Kidney epithelial cell (primary cell): Measurements from ENCODE around the gene PIK3CB. TPM values are rescaled to one million over a fixed set of nuclear protein-coding genes. Genes with fewer than 3 reads are reported as not detected.

Experiments used
- DNase-seq: peaks from one replicate; pipeline ENCODE4 v3.0.0-alpha.2; 2010; ENCODE audit warnings: low read depth
- H3K27me3 ChIP-seq: 2 replicates; pipeline ENCODE4 v1.6.0; 2011; ENCODE audit warnings: low read length; ENCODE audit not compliant: control insufficient read depth, insufficient read depth
- H3K36me3 ChIP-seq: 2 replicates; pipeline ENCODE4 v1.5.1; 2011; ENCODE audit warnings: low read length; ENCODE audit not compliant: control insufficient read depth, insufficient read depth
- H3K4me3 ChIP-seq: 2 replicates; pipeline ENCODE4 v1.5.1; 2011; ENCODE audit warnings: low read depth, mild to moderate bottlenecking, control low read depth, low read length
- total RNA-seq: library from RNA; depleted of rRNA; stranded (reverse); fragments of >200 nt; gene quantifications from 2 replicates; pipeline ENCODE4 v1.2.3, GENCODE V29; 2015
- TF ChIP-seq, protein P1 (sequence below): IDR thresholded peaks from 2 replicates; pipeline ENCODE4 v1.5.1; 2011; ENCODE audit warnings: mild to moderate bottlenecking, moderate library complexity, low read length, control low read depth, inconsistent platforms; ENCODE audit not compliant: insufficient read depth, poor library complexity, severe bottlenecking

Gene PIK3CB
- total RNA-seq, 1 donor from 2014 or later, result 14.5 TPM

DNA sequence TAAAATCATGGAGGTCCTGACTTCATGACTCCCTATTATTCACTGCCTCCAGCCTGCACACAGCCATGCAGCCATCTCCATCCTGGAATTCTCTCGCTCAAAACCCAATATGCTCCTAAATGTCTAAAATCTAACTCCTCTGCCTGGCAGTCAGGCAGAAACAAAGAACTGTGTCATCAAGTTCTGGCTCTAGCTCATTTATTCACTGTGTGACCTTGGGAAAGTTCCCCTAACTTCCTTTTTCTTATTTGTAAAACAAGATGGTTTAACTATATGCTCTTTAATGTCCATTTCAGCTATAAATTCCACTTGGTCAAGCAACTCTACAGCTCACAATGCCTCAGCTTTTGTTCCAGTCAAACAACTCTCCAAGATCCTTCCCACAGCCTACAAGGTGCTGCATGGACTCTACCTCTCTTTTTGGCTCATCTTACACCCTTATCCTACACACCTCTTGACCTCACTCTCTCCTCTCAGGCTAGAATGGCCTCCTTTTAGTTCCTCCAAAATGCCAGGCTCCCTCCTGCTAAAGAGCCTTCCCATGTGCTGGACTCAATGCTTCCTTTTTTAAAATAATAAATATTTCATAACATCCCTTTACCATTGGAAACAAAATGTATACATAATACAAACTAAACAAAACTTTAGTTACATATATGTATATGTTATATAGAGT, 16.4 kb downstream of the PIK3CB start:
- Histone ChIP-seq H3K36me3 (no peaks in the 10 kb centered on the region), H3K27me3 (no peaks in the 10 kb centered on the region), H3K4me3 (no peak overlapping the region)
- no peak for DNase-seq
- TF ChIP-seq, protein P1, sequence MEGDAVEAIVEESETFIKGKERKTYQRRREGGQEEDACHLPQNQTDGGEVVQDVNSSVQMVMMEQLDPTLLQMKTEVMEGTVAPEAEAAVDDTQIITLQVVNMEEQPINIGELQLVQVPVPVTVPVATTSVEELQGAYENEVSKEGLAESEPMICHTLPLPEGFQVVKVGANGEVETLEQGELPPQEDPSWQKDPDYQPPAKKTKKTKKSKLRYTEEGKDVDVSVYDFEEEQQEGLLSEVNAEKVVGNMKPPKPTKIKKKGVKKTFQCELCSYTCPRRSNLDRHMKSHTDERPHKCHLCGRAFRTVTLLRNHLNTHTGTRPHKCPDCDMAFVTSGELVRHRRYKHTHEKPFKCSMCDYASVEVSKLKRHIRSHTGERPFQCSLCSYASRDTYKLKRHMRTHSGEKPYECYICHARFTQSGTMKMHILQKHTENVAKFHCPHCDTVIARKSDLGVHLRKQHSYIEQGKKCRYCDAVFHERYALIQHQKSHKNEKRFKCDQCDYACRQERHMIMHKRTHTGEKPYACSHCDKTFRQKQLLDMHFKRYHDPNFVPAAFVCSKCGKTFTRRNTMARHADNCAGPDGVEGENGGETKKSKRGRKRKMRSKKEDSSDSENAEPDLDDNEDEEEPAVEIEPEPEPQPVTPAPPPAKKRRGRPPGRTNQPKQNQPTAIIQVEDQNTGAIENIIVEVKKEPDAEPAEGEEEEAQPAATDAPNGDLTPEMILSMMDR, result no peak

DNA sequence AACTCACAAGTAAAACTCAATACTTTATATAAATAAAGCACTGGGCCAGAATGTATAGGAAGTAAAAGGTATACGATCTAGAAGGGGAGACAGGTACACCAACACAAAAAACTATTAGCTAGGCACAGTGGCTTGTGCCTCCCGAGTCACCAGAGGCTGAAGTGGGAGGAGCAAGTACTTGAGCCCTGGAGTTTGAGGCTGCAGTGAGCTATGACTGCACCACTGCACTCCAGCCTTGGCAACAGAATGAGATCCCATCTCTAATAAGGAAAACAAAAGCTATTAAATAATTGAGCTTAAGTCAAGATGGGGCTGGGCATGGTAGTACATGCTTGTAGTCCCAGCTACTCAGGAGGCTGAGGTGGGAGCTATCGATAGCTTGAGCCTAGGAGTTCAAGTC, 17.0 kb downstream of the PIK3CB start:
- Histone ChIP-seq H3K36me3 (no peaks in the 10 kb centered on the region), H3K4me3 (no peak overlapping the region), H3K27me3 (no peaks in the 10 kb centered on the region)
- TF ChIP-seq, protein P1, result no peak
- DNase-seq, result no peak

DNA sequence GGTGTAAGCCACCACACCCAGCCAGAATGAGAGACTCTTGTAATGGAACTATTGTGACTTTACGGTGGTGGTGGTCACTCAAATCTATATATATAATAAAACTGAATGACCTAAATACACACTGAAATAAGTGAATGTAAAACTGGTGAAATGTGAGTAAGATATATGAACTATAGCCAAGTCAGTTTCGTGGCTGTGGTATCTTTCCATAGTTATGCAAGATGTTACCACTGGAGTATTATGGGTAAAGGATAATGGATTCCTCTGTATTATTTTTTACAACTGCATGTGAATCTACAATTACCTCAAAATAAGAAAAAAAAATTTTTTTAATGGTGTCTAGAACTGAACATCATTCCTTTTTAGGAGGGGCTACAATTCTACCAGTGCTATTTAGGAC, 21.9 kb downstream of the PIK3CB start:
- Histone ChIP-seq H3K4me3 (no peak overlapping the region), H3K27me3 (no peaks in the 10 kb centered on the region), H3K36me3 (no peaks in the 10 kb centered on the region)
- TF ChIP-seq, protein P1, result no peak
- DNase-seq, result no peak

DNA sequence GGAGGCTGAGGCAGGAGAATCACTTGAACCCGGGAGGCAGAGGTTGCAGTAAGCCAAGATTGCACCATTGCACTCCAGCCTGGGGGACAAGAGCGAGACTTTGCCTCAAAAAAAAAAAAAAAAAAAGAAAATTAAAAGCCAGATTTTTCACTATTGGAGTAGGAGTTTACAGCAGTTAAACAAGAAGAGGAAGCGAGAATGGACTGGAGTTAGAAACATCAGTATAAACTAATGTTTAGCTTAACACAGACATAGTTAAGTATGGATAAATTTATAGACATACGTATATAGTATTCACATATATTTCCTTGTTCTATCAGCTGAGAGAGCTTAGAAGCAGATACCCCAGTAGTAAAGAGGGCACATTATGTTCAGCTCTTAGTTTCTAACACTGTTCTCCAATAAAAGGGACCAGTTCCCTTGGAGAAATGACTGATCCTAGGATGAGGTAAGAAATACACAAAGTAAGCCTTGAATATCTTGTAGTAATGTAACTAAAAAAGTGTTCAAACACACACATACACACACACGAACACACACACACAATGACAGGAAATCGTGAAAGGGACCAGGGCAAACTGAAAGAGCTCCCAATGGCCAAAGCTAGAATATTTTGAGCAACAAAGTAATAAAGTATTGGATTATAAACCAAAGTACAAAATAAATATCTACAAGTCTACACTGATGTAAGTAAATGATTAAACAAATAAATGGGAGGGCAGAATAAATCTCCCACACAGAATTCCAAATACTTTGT, 25.1 kb downstream of the PIK3CB start:
- TF ChIP-seq, protein P1, result no peak
- Histone ChIP-seq H3K4me3 (no peak overlapping the region), H3K27me3 (no peaks in the 10 kb centered on the region), H3K36me3 (no peaks in the 10 kb centered on the region)
- DNase-seq, result no peak

DNA sequence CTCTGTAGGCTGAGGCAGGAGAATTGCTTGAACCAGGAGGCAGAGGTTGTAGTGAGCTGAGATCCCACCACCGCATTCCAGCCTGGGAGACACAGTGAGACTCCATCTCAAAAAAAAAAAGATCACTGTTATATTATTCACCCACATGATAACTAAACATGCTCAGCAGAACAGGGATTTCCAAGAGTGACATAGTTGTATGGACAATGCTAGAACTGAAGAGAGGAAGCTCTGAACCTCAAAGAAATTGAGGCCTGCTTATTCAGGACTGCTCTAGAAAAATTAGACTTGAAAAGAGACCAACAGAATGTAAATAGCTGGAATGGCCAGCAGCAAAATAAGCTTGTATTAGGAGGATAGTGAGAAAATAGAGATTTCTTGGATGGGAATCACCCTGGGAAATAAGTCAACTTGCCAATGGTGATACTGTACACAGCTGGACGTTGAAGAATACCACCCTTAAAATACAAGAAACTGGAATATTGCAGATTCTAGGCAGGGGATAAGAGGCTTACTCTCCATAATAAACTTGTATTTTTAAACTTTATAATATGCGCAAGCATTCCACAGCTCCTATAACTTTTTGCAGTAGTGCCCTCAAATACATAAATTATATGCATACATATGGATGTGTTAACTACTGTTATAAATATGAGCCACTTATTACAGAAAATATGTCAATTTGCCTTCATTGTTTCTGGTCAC, 28.2 kb downstream of the PIK3CB start:
- DNase-seq, result no peak
- no peaks in the 10 kb centered on the region for H3K36me3 ChIP-seq
- H3K4me3 ChIP-seq, result no peak overlapping the region
- no peaks in the 10 kb centered on the region for H3K27me3 ChIP-seq
- TF ChIP-seq, protein P1, result no peak
